Ascending aorta (tissue), 2 donors: ENCODE data around the gene RNF31. TPM values are rescaled to one million over a fixed set of nuclear protein-coding genes. Genes with fewer than 3 reads are reported as not detected.

ENCODE experiments used
- DNase-seq, 2 donors: peaks; one replicate each; pipeline ENCODE4 v3.0.0-alpha.2; 2019; ENCODE audit warnings: low spot score in 2 of 2
- H3K27ac ChIP-seq, 2 donors: fragments of 200-600 bp; sonication (generic); one replicate each; pipeline ENCODE4 v1.5.1; 2016 to 2017; ENCODE audit warnings: mild to moderate bottlenecking in 1 of 2
- H3K27me3 ChIP-seq: fragments of 200-600 bp; sonication (generic); one replicate; pipeline ENCODE4 v1.5.1; 2017
- H3K36me3 ChIP-seq, 2 donors: fragments of 200-600 bp; sonication (generic); one replicate each; pipeline ENCODE4 v1.5.1; 2016
- H3K4me1 ChIP-seq, 2 donors: fragments of 200-600 bp; sonication (generic); one replicate each; pipeline ENCODE4 v1.5.1; 2016 to 2017; ENCODE audit warnings: mild to moderate bottlenecking in 1 of 2
- H3K4me3 ChIP-seq, 2 donors: fragments of 200-600 bp; sonication (generic); one replicate each; pipeline ENCODE4 v1.5.1; 2016 to 2017; ENCODE audit warnings: mild to moderate bottlenecking in 1 of 2
- H3K9me3 ChIP-seq, 2 donors: fragments of 200-600 bp; sonication (generic); one replicate each; pipeline ENCODE4 v1.5.1; 2016
- intact Hi-C: fragments of 100-400 bp; cut with DNase I; formaldehyde crosslinking; loops from one replicate; pipeline ENCODE4 v1.15.1; 2023
- total RNA-seq: library from RNA; depleted of rRNA; stranded (reverse); fragments of >200 nt; gene quantifications from one replicate; pipeline ENCODE4 v1.1.0, GENCODE V29; 2016
- TF ChIP-seq, protein P1 (sequence below), 3 experiments: fragments of 200-600 bp in 2 of 3; fragments of 450-650 bp in 1 of 3; sonication (generic) in 2 of 3; IDR thresholded peaks; one replicate each; pipeline ENCODE4 v1.5.1; 2016 to 2019; ENCODE audit warnings: antibody characterized with exemption in 3 of 3, mild to moderate bottlenecking in 1 of 3, moderate library complexity in 1 of 3

Gene RNF31
- total RNA-seq, 1 donor from 2014 or later: 182 TPM

DNA sequence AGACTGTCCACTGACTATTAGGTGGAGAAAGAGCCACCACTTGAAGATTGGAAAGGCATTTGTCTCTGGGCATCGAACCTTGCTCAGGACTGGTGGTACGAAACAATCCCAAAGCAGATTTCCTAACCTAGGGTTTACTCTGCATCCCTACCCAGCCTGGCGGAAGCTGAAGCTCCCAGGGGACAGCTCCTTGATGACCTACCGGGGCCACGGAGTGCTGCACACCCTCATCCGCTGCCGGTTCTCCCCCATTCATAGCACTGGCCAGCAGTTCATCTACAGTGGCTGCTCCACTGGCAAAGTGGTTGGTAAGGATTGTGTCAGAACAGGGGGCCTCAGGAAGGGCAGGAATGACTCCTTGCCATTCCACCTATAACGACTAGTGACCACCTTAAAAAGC is 26.1 kb upstream of the RNF31 start:
- intact Hi-C loops: no loop called here
- Histone ChIP-seq H3K4me3 (no peak overlapping the region), H3K4me1 (peaks cover 1 to 5% of the 10 kb centered on the region in 2 donors), H3K9me3 (no peaks in the 10 kb centered on the region), H3K27ac (no peak overlapping the region), H3K27me3 (no peaks in the 10 kb centered on the region), H3K36me3 (peaks cover 70 to 75% of the 10 kb centered on the region in 2 donors)
- DNase-seq: no peak
- TF ChIP-seq, protein P1, sequence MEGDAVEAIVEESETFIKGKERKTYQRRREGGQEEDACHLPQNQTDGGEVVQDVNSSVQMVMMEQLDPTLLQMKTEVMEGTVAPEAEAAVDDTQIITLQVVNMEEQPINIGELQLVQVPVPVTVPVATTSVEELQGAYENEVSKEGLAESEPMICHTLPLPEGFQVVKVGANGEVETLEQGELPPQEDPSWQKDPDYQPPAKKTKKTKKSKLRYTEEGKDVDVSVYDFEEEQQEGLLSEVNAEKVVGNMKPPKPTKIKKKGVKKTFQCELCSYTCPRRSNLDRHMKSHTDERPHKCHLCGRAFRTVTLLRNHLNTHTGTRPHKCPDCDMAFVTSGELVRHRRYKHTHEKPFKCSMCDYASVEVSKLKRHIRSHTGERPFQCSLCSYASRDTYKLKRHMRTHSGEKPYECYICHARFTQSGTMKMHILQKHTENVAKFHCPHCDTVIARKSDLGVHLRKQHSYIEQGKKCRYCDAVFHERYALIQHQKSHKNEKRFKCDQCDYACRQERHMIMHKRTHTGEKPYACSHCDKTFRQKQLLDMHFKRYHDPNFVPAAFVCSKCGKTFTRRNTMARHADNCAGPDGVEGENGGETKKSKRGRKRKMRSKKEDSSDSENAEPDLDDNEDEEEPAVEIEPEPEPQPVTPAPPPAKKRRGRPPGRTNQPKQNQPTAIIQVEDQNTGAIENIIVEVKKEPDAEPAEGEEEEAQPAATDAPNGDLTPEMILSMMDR (IDR thresholded peaks at IDR 0.05): no peak

GRCh38 chr14:24122416-24122815 is 24.9 kb upstream of the RNF31 start:
- TF ChIP-seq, protein P1 (IDR thresholded peaks at IDR 0.05): no peak
- no peak overlapping the region for H3K27ac ChIP-seq
- peaks cover 67 to 69% of the 10 kb centered on the region in 2 donors for H3K36me3 ChIP-seq
- H3K27me3 ChIP-seq: no peaks in the 10 kb centered on the region
- DNase-seq: no peak
- no peak overlapping the region for H3K4me3 ChIP-seq
- H3K4me1 ChIP-seq: no peaks in the 10 kb centered on the region
- no peaks in the 10 kb centered on the region for H3K9me3 ChIP-seq
- intact Hi-C loops: no loop called here

- Histone ChIP-seq H3K9me3 (no peaks in the 10 kb centered on the region), H3K27ac (no peak overlapping the region), H3K4me3 (no peak overlapping the region), H3K4me1 (no peaks in the 10 kb centered on the region), H3K27me3 (no peaks in the 10 kb centered on the region), H3K36me3 (peaks cover 62 to 64% of the 10 kb centered on the region in 2 donors)
- TF ChIP-seq, protein P1 (IDR thresholded peaks at IDR 0.05): no peak
- intact Hi-C loops: no loop called here
- DNase-seq: no peak
Measured at GRCh38 chr14:24122898-24123297, 24.4 kb upstream of the RNF31 start.

GRCh38 chr14:24123424-24124417 is 23.6 kb upstream of the RNF31 start:
- H3K27ac ChIP-seq: no peak overlapping the region
- intact Hi-C loops: no loop called here
- DNase-seq: no peak
- H3K4me3 ChIP-seq: no peak overlapping the region
- H3K36me3 ChIP-seq: peaks cover 54 to 56% of the 10 kb centered on the region in 2 donors
- no peaks in the 10 kb centered on the region for H3K9me3 ChIP-seq
- TF ChIP-seq, protein P1 (IDR thresholded peaks at IDR 0.05): no peak
- no peaks in the 10 kb centered on the region for H3K4me1 ChIP-seq
- no peaks in the 10 kb centered on the region for H3K27me3 ChIP-seq

DNA sequence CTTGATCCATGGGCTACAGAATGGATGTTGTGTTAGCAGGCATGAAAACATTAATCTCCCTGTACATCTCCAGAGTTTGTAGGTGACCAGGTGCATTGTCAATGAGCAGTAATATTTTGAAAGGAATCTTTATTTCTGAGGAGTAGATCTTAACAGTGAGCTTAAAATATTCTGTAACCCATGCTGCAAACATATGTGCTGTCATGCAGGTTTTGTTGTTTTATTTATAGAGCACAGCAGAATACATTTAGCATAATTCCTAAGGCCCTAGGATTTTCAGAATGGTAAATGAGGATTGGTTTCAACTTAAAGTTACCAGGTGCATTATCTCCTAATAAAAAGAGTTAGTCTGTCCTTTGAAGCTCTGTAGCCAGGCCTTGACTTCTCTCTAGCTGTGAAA is 20.4 kb upstream of the RNF31 start:
- no peaks in the 10 kb centered on the region for H3K27me3 ChIP-seq
- no peaks in the 10 kb centered on the region for H3K4me1 ChIP-seq
- TF ChIP-seq, protein P1 (IDR thresholded peaks at IDR 0.05): no peak
- no peak overlapping the region for H3K27ac ChIP-seq
- intact Hi-C loops: no loop called here
- no peaks in the 10 kb centered on the region for H3K9me3 ChIP-seq
- peaks cover 22 to 25% of the 10 kb centered on the region in 2 donors for H3K36me3 ChIP-seq
- DNase-seq: no peak
- H3K4me3 ChIP-seq: no peak overlapping the region
